ENCODE measurements around the gene PDIA6. TPM values are rescaled to one million over a fixed set of nuclear protein-coding genes. Genes with fewer than 3 reads are reported as not detected.

Gene PDIA6
- total and polyA plus RNA-seq, 2 donors (not counting 1 experiment from before 2014, with no cell fraction given), result 23.8 to 53.8 TPM

DNA sequence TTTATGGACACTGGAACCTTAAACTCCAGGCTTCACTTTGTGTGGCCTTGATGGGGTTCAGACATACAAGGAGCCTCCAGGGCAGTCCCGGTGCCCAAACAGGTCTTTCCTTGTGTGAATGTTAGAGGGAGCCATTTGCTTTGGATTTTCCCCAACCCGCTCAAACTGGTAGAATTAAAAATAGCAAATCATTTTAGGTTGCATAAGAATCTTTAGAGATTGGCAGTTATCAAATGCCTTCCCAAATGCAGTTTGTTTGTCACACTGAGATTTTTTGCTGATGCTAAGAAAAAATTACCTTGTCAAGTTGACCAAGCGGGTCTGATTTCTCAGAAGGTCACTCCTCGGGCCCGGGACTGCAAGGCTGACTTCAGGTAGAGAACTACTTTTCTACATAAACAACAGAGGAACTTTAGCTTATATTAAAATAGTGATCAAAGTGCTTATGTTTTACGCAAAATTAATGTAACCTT is 54.7 kb downstream of the PDIA6 start:
- Histone ChIP-seq H3K9ac (ENCODE audit: low read length) (no peak overlapping the region), H3K36me3 (replicated peaks in 1 of 2; ENCODE audit: control extremely low read depth in 1 of 2, control insufficient read depth in 1 of 2, extremely low read depth in 1 of 2, insufficient read depth in 2 of 2, low read length in 1 of 2) (no peaks in the 10 kb centered on the region), H3K4me3 (ENCODE audit: control extremely low read depth in 1 of 5, extremely low read depth in 1 of 5, insufficient read depth in 1 of 5, low read depth in 2 of 5, low read length in 4 of 5) (no peak overlapping the region), H3K27ac (ENCODE audit: low read length in 2 of 2) (no peak overlapping the region), H3K4me2 (replicated peaks; ENCODE audit: low read depth, low read length, poor library complexity, severe bottlenecking) (no peak overlapping the region), H2AFZ (ENCODE audit: insufficient read depth, low read depth, low read length, poor library complexity, severe bottlenecking) (no peak overlapping the region), H3K4me1 (ENCODE audit: control insufficient read depth in 2 of 2, insufficient read depth in 2 of 2, low read length in 2 of 2) (no peaks in the 10 kb centered on the region), H3K79me2 (ENCODE audit: control insufficient read depth, insufficient read depth, low read length) (no peaks in the 10 kb centered on the region), H4K20me1 (ENCODE audit: control insufficient read depth, insufficient read depth, low read length, poor library complexity, severe bottlenecking) (no peaks in the 10 kb centered on the region), H3K9me3 (ENCODE audit: control extremely low read depth in 1 of 3, control insufficient read depth in 2 of 3, insufficient read depth in 1 of 3, low read length in 2 of 3) (peaks cover 0 to 3% (median 0%) of the 10 kb centered on the region in 3 donors), H3K27me3 (replicated peaks in 1 of 4; ENCODE audit: control extremely low read depth in 1 of 4, control insufficient read depth in 3 of 4, insufficient read depth in 4 of 4, low read length in 3 of 4) (no peaks in the 10 kb centered on the region)
- no peak for TF ChIP-seq EZH2 (IDR thresholded peaks at IDR 0.05; ENCODE audit: borderline replicate concordance, insufficient read depth, low read depth, low read length, poor library complexity, severe bottlenecking)
- TF ChIP-seq, protein P1, sequence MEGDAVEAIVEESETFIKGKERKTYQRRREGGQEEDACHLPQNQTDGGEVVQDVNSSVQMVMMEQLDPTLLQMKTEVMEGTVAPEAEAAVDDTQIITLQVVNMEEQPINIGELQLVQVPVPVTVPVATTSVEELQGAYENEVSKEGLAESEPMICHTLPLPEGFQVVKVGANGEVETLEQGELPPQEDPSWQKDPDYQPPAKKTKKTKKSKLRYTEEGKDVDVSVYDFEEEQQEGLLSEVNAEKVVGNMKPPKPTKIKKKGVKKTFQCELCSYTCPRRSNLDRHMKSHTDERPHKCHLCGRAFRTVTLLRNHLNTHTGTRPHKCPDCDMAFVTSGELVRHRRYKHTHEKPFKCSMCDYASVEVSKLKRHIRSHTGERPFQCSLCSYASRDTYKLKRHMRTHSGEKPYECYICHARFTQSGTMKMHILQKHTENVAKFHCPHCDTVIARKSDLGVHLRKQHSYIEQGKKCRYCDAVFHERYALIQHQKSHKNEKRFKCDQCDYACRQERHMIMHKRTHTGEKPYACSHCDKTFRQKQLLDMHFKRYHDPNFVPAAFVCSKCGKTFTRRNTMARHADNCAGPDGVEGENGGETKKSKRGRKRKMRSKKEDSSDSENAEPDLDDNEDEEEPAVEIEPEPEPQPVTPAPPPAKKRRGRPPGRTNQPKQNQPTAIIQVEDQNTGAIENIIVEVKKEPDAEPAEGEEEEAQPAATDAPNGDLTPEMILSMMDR (IDR thresholded peaks at IDR 0.05), result no peak
- intact Hi-C loops (cut with micrococcal nuclease), result no loop called here
- POLR2A ChIA-PET, result no interaction called here
- no peaks in the 10 kb centered on the region for H3K27me3 Mint-ChIP-seq
- H3K27ac Mint-ChIP-seq, result no peak overlapping the region
- DNase-seq (no peak), ATAC-seq (ENCODE audit: low read depth) (no peak)
- CTCF ChIA-PET, result no interaction called here
- no peak overlapping the region for H3K4me3 Mint-ChIP-seq
- no peaks in the 10 kb centered on the region for H3K9me3 Mint-ChIP-seq (ENCODE audit: insufficient read depth)
- H3K4me1 Mint-ChIP-seq, result no peaks in the 10 kb centered on the region
- 71% methylated on average over 1 of the region's 6 CpGs for WGBS (ENCODE audit: insufficient coverage)

DNA sequence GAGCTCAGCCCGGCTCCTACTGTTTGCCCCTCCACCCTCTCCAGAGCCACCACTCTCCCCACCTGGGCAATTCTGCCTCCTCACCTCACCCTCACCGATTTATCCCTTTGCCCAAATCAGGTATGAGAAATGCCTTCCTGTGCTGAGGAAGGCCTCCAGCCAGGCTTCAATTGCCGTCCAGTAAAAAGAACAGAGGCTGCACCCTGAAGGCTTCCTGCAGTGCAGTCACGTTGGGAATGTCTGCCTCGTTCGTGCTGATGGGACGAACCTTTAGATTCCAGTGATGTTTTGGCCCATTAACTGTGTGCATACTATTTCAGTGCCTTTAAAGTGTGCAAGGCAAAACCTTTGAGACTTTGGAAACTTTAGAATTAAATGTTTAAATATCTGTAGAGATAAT is 57.0 kb downstream of the PDIA6 start:
- no peaks in the 10 kb centered on the region for H3K4me1 Mint-ChIP-seq
- Histone ChIP-seq H3K79me2 (ENCODE audit: control insufficient read depth, insufficient read depth, low read length) (no peaks in the 10 kb centered on the region), H3K4me3 (ENCODE audit: control extremely low read depth in 1 of 5, extremely low read depth in 1 of 5, insufficient read depth in 1 of 5, low read depth in 2 of 5, low read length in 4 of 5) (no peak overlapping the region), H3K27ac (ENCODE audit: low read length in 2 of 2) (no peak overlapping the region), H3K4me1 (ENCODE audit: control insufficient read depth in 2 of 2, insufficient read depth in 2 of 2, low read length in 2 of 2) (no peaks in the 10 kb centered on the region), H2AFZ (ENCODE audit: insufficient read depth, low read depth, low read length, poor library complexity, severe bottlenecking) (no peak overlapping the region), H4K20me1 (ENCODE audit: control insufficient read depth, insufficient read depth, low read length, poor library complexity, severe bottlenecking) (no peaks in the 10 kb centered on the region), H3K4me2 (replicated peaks; ENCODE audit: low read depth, low read length, poor library complexity, severe bottlenecking) (no peak overlapping the region), H3K9me3 (ENCODE audit: control extremely low read depth in 1 of 3, control insufficient read depth in 2 of 3, insufficient read depth in 1 of 3, low read length in 2 of 3) (no peaks in the 10 kb centered on the region), H3K9ac (ENCODE audit: low read length) (no peak overlapping the region), H3K27me3 (replicated peaks in 1 of 4; ENCODE audit: control extremely low read depth in 1 of 4, control insufficient read depth in 3 of 4, insufficient read depth in 4 of 4, low read length in 3 of 4) (no peaks in the 10 kb centered on the region), H3K36me3 (replicated peaks in 1 of 2; ENCODE audit: control extremely low read depth in 1 of 2, control insufficient read depth in 1 of 2, extremely low read depth in 1 of 2, insufficient read depth in 2 of 2, low read length in 1 of 2) (no peaks in the 10 kb centered on the region)
- ChIA-PET CTCF (no interaction called here), POLR2A (no interaction called here)
- TF ChIP-seq EZH2 (IDR thresholded peaks at IDR 0.05; ENCODE audit: borderline replicate concordance, insufficient read depth, low read depth, low read length, poor library complexity, severe bottlenecking), result no peak
- TF ChIP-seq, protein P1 (IDR thresholded peaks at IDR 0.05), result no peak
- no peaks in the 10 kb centered on the region for H3K9me3 Mint-ChIP-seq (ENCODE audit: insufficient read depth)
- H3K27me3 Mint-ChIP-seq, result no peaks in the 10 kb centered on the region
- intact Hi-C loops (cut with micrococcal nuclease), result no loop called here
- no peak overlapping the region for H3K27ac Mint-ChIP-seq
- DNase-seq, result no peak
- no peak for ATAC-seq (ENCODE audit: low read depth)
- H3K4me3 Mint-ChIP-seq, result no peak overlapping the region
- 81% methylated on average over 7 of the region's 7 CpGs for WGBS (ENCODE audit: insufficient coverage)

All from B cell (primary cell).